NB4 (cell line): ENCODE results near the gene GAPDHS.

Experiments
- DNase-seq: peaks from one replicate; pipeline ENCODE4 v3.0.0; 2010; ENCODE audit warnings: low read depth
- H3K4me3 ChIP-seq: one replicate; pipeline ENCODE4 v1.5.1; 2011; ENCODE audit warnings: mild to moderate bottlenecking, low read depth, low read length, moderate library complexity
- CTCF ChIP-seq: IDR thresholded peaks from one replicate; pipeline ENCODE4 v1.5.1; 2012; ENCODE audit warnings: low read depth, low read length
- MAX ChIP-seq: IDR thresholded peaks from 2 replicates; pipeline ENCODE4 v1.6.1; 2011; ENCODE audit warnings: low read depth, low read length
- MYC ChIP-seq: IDR thresholded peaks from 2 replicates; pipeline ENCODE4 v1.6.1; 2011; ENCODE audit warnings: low read depth, low read length
- POLR2A ChIP-seq: IDR thresholded peaks from 2 replicates; pipeline ENCODE4 v1.6.1; 2011; ENCODE audit warnings: mild to moderate bottlenecking; ENCODE audit not compliant: insufficient read length; ENCODE audit errors: extremely low read depth

GAPDHS gene

GRCh38 chr19:35498984-35499527 lies 34.2 kb upstream of the GAPDHS start:
- no peak for TF ChIP-seq CTCF
- DNase-seq, result no peak
- H3K4me3 ChIP-seq, result no peak overlapping the region

- TF ChIP-seq MYC (no peak), CTCF (no peak), MAX (no peak), POLR2A (no peak)
- no peak overlapping the region for H3K4me3 ChIP-seq
- no peak for DNase-seq
Observed at GRCh38 chr19:35500611-35501010, 32.6 kb upstream of the GAPDHS start.

- TF ChIP-seq MAX, result no peak
- TF ChIP-seq CTCF, result no peak
- no peak for TF ChIP-seq MYC
- TF ChIP-seq POLR2A, result no peak
- H3K4me3 ChIP-seq, result no peak overlapping the region
- DNase-seq, result no peak
Observed at GRCh38 chr19:35501684-35502083, 31.6 kb upstream of the GAPDHS start.

GRCh38 chr19:35502751-35503150 lies 30.5 kb upstream of the GAPDHS start:
- no peak overlapping the region for H3K4me3 ChIP-seq
- no peak for DNase-seq
- TF ChIP-seq POLR2A, result no peak
- TF ChIP-seq MAX, result no peak
- TF ChIP-seq CTCF, result no peak
- TF ChIP-seq MYC, result no peak

GRCh38 chr19:35506011-35506410 lies 27.2 kb upstream of the GAPDHS start:
- no peak for TF ChIP-seq MAX
- DNase-seq, result no peak
- H3K4me3 ChIP-seq, result no peak overlapping the region

GRCh38 chr19:35507561-35507960 lies 25.7 kb upstream of the GAPDHS start:
- DNase-seq, result no peak
- TF ChIP-seq MAX, result no peak
- no peak for TF ChIP-seq CTCF
- TF ChIP-seq POLR2A, result no peak
- no peak for TF ChIP-seq MYC
- H3K4me3 ChIP-seq, result no peak overlapping the region
